NCI-H2029 treated with DMSO at 0.1 percent for 48 hours (cell line): ENCODE measurements around the gene ASCC1.

ENCODE experiments used
- DNase-seq: peaks from one replicate; lab custom pipeline; 2025; lab: John Stamatoyannopoulos, UW

The ASCC1 gene

DNA sequence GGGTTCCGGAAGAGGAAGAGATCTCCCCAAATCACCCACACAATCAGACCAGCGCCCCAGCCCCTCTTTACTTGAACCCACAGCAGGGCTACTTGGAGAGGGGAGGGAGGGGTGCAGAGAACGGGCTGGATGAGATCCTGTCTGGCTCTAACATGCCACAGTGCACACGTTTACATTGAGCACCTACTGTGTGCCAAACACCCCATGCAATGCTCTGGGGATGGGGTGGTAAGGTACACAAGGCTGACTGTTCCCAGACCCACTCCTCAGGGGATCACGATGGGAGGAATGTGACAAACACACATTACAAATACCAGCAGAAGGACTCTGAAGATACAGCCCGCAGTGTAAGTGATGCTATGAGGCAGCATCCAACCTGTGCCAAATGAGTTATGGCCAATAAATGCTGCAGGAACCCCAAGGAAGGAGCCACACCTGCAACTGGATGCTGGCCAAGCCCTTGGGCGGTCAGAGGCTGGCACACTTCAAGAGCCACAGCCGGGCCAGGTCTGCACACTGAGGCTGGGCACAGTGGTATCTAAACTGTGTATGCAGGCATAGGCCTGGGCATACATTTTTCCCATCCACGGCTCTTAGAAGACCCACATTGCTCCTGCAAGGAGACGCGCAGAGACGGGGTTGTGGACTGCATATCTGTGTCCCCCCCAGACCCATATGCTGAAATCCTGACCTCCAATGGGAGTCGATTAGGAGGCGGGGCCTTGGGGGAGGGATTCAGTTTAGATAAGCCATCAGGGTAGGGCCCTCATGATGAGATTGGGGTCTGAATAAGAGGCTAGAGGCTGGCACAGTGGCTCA, 134.1 kb downstream of the ASCC1 start:
- DNase-seq, result no peak

DNA sequence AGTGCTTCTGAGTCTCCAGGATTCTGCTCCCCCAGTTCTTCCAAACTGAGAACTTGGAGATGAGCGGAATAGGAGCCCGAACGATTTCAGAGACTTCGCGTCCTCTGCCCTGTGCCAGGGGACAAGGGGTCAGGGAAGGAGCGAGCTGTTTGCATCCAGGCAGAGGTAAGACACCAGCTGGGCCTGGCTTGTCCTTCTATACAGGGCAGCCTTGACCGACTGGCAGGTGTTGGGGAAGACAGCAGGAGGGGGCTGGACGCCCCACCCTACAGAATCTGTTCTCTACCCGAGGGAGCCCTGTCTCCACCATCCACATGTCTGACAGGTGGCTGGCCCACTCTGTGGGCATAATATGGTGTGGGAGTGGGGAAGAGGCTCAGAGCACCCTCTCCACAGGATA, 134.9 kb downstream of the ASCC1 start:
- DNase-seq, result no peak

DNA sequence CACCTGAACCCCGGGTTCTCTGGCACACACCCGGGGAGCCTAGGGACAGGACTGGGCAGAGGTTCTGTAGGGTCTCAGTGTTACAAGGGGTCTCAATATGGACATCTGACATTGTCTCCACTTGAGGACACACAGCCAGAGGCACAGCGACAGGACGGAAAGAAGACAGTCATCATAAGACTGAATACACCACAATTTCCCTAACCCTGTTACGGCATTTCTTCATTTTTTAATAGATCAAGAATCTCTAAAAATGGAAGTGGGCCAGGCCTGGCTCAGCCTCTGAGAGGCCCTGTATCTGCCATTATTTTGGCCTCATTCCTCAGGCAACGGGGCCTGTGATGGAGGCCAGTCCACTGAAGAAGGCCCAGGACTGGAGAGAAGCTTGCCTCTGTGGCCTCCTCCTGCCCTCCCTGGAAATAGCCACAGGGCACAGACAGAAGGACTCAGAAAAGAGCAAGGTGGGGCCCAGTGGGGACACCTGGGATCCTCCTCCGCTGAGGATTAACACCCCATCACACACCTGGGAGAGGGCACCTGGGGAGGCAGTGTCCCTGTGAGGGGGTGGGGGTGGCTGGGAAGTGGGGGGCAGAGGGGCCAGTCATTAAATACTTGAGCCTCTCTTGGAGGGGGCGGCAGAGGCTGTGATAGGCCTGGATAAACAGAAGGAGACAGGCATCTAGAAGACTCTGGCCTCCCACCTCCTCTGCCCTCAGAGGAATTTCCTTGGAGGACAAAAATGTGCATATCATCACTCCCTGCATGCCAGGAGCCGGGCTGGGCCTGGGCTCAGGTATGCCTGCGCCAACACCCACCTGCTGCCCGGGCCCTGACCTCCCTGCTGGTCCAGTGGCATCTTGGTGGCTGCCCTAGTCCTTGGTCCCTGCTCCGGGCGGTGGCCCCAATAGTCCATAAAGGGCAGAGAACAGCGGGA, 135.8 kb downstream of the ASCC1 start:
- DNase-seq, result no peak

DNA sequence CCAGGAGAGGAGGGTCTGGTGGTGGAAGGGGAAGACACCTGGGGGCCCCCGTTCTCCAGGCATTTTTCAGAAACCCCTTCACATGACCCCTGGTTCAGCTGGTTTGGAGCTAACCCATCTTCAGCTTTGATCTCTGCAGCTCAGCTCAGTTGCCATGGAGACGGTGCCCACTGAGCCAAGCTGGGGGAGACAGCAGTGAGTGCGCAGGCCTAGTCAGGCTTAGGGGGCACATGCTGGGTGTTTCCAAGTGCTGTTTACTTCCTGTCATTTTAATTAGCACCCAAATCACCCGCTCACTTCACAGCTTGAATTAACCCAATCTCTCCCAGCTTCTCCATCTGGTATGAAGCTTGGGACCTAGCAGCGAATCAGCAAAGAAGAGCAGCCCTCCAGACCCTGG, 136.7 kb downstream of the ASCC1 start:
- no peak for DNase-seq

DNA sequence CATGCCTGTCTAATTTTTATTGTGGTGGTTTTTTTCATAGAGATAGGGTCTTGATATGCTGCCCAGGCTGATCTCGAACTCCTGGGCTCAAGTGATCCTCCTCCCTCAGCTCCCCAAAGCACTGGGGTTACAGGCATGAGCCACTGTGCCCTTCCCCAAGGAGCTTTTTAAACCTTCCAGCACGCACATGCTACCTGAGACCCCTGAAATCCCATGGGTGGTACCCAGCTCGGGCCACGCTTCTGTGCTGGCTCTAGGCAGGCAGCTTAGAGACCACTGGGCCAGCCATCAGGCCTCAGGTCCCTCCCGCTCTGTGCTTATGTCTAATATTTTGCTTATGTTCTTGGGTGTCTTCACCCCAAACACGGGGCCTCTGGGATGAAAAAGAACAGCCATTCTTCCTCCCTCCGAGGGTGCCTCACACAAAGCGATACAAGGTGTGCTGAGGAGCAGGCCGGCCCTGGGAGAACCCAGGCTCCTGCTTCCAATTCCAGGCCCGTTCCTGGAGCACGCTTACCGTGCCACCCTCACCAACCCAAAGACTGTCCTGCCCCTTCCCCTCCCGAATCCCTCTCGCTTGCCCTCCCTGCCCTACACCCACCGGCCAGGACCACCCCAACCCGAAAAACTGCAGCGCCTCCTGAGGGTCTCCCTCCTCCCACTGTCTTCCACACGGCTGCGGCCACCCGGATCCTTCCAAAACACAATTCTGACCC, 138.6 kb downstream of the ASCC1 start:
- no peak for DNase-seq

DNA sequence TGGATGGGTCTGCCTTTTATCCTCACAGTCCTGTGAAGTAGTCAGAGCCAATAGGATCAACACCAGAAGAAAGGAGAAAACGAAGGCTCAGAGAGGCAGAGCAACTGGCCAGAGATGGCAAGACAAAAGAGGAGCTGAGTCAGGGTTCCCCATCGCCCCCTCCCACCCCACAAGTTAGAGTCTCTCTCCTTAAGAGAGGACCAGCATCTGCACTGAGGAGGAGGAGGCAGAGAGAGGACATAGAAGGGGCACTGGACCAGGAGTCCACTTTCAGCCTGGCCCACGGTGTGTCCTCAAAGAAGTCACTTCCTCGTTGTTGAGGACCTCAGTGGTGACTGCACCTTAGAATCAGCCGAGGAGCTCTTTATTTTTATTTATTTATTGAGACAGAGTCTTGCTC, 139.3 kb downstream of the ASCC1 start:
- no peak for DNase-seq

DNA sequence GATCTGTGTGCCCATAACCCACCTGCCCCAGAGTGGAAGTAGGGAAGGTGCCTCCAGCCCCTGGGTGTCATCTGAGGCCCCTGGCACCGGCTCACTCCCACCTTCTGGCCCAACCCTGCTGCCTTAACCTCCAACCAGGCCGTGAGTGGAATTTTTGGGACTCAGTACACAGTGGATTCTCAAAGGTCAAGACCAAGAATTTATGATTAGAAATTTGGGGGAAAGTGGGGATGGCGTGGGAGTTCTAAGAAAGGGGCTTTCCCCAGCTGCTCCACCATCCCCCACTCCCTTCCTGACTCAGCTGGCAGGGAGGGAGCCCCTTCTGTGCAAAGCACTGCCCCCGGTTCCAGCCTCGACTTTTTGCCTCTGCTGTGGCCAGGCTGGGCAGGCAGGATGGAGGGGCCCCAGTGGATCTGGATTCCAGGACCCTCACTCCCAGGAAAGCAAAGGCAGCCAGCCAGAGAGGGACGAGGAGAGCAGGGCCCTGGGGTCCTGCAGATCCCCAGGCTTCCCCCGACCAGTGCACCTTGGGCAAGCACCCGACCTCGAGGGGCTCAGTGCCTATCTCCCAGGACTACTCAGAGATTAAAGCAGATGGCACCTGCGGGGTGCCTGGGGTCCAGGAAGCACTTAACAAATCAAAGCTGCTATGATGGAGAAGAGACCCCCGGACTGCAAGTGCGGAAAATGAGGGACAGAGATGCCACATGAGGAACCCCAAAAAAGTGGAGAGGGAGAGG, 140.5 kb downstream of the ASCC1 start:
- no peak for DNase-seq

DNA sequence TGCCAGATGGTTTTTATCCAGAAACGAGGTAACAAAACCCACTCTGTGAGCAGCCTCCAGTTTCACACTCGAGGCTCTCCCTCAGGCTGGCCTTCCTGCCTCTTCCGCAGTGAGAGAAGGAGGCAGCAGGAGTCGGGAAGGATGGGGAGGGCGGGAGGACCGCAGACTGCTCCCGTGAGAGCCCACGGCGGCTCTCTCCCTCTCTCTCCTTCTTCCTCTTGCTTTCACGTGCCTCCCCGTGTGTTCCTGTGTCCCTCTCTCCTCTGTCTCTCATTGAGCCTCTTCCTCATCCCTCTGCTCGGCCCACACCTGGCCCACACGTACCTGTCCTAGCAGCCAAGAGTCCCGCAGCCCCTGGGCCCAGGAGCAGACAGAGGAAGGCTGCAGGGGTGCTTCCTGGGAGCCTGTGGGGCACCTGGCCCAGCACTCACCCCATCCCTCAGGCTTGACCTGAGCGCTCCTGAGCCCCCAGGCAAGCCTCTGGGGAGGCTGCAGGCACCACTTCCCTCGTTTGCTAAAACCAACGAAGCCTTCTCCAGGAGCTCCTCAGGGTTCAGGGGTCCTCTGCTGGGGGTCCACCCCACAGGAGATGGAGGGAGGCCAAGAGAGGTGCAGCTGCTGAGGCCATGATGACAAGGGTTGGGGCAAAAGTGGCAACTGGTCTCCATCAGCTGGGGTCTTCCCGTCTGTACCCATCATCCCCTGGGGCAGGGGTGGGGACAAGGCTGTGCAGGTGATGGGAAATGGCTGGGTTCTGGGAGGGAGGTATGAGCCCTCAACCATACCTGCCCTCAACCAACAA, 141.3 kb downstream of the ASCC1 start:
- no peak for DNase-seq

DNA sequence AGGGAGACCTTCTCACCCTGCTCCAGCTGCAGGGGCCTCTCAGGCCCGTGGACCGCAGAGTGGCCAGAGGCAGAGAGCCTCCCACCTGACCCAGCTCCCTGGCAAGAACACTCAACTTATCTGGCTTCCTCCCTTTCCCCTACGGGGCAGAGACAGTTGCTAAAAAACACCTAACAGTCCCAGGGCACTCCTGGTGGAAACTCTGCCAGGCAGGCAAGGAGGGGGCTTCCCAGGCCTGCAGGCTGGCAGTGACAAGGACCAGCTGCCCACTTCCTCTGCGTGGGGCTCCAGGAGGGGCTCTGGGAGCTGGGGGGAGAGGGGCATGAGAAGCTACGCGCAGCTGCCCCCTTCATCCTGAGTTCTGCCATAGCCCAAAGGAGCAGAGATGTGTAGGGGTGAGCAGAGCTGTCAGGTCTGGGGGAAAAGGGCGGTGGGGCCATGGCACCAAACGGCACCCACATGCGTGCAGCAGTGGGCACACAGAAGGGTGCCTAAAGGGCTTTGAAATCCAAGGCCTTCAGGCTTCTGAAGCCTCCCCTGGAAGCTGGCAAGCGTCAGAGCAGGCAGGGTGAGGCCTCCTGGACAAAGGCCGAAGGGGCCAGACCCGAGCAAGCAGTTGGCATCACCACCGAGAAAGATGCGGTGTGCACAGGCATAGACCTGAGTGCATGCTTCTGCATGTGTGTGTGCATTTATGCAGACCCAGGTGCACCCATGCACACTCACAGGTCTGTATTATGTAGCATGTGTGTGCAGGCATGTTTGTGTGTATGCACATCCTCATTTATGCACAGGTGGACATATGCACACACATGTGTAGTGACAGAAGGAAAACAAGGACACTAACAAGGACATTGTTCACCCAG, 142.1 kb downstream of the ASCC1 start:
- DNase-seq, result no peak

DNA sequence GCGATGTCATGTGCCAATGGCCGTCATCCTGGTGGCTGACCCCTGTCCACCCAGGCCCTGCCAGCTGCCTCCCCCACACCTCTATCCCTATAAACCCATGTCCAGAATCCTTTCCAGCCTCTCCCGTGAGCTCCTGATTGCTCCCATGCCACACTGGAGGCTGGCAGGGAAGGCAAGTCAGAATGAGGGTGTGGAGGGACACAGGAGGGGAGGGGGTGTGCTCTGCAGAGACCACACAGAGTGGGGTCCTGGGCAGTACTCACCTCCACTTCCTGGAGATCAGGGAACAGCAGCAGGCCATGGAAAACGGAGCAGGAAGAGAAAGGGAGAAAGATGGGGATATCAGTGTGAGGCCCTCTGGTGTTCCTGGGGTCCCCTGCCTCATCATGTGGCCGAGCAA, 143.4 kb downstream of the ASCC1 start:
- no peak for DNase-seq

DNA sequence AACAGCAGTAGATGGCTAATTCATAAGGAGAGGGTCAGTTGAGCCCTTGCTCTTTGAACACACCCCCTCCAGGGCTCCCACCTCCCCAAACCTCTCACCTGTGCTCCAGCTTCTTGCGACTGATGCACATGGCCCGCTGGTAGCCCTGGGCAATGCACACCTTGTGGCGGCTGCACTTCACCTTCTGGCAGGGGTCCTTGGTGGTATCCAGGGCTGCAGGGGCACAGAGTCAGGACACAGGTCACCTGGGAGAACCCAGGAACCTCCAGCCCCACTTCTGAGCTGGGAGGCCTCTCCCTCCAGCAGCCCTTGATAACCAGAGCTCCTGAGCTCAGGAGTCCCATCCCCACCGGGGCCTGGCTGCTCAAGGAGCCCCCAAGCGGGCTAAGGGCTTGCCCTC, 144.0 kb downstream of the ASCC1 start:
- no peak for DNase-seq

DNA sequence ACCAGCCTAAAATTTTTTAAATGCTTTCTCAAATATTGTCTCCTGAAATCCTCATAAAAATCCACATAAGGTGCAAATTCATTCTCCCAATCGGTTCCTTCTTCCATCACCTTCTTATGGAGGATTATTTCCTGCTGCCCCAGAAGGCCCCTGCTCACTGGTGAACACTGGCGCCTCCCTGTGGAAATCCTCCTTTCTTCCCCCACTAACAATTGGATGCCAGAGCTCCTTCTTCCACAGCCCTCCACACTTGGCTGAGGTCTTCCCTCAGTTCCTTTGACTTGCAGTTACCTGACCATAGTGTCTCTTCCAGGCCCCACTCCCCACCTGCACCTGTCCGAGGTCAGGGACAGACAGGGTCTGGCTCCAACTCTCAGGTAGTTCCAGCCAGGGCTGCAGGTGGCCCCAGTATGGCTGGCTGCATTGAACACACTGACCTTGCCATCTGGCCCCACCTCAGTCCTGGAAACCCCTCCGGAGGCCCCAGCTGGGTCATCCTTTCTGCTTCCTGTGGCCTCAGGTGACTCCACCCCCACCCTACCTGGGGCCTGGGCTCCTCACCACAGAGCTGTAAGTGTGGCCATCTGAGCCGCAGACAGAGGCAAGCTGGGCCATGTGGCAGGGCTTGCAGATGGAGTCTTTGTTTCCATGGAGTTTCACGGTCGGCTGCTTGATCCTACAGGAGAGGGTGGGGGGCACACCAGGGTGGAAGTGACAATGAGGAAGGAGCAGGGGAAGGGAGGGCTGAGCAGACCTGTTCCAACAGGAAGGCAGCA, 146.1 kb downstream of the ASCC1 start:
- no peak for DNase-seq

DNA sequence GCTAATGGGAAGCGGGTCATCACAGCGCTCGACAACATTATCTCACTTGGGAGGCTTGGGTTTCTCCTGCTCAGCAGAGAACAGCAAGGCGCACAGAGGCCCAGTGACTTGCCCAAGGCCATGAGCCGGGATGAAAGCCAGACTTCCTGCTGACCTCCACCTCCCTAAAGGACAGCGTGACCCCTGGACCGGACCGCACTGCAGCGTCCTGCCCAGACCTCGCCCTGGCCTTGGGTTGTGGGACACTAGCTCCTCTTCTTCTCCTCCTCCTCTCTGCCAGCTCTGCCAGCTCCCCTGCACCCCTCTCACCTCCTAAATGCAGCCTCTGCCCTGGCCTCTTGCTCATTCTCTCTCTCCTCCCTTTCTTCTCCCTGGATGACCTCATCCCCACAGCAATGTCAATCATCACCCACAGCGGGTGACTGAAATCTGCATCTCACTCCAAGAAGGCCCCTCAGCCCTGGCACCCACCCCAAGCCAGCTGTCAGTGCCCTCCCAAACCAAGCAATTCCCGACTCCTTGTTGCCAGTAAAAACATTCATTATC, 147.1 kb downstream of the ASCC1 start:
- DNase-seq, result no peak

DNA sequence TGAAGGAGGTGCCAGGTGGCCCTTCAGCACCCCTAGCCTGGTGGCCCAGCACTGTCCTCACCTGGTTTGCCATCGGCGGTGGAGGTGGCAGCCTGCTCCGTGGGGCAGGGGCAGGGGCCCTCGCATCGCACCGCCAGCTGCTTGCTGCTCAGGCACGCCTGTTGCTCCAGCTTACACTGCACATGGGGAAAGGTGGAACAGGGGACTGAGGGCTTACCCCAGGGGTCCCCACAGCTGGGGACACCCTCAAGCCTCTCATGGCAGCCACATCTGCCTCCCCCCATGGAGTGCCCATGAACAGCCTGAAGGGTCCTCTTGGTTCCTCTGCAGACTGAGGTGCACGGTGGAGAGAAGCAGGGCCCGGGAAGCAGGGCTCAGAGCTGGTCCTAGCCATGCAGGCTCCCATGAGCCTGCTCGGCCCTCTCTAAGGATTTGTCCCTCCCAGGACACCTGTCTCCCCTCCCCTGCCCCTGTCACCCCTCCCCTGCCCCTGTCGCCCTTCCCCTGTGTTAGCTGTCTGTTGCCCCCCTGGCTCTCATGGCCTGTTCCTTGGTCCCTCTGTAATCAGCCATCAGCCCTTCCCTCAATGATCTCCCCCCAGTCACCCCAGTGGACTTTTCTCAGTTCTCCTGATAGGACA, 147.8 kb downstream of the ASCC1 start:
- no peak for DNase-seq

DNA sequence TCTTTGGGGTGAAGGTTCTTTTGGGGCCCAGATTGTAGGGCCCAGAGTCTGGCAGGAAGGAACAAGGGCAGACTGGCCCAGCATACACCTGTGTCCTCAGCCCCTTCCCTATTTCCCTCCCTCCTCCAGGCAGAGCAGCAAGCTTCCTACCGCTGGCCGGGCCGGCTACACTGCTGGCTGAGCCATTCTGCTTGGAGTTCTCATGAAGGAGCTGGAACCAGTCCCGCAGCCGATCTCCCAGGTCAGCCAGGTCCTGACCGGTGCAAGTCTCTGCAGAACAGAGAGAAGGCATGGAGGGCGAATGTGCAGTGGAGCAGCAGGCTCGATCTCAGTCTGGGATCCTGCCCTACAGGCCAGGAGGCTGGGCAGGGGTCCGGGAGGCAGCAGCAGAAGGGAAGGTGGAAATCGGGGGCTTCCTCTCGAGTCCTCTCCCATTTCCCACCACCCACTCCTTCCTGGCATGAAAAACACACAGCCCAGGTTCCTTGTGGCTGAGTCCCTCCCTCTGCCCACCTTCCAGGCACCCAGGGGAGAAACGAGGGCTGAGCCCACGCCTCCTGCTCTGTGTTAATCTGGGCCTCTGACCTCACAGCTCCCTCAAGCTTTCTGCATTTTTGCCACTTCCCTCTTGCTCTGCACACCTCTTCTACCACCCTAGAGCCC, 148.5 kb downstream of the ASCC1 start:
- no peak for DNase-seq

DNA sequence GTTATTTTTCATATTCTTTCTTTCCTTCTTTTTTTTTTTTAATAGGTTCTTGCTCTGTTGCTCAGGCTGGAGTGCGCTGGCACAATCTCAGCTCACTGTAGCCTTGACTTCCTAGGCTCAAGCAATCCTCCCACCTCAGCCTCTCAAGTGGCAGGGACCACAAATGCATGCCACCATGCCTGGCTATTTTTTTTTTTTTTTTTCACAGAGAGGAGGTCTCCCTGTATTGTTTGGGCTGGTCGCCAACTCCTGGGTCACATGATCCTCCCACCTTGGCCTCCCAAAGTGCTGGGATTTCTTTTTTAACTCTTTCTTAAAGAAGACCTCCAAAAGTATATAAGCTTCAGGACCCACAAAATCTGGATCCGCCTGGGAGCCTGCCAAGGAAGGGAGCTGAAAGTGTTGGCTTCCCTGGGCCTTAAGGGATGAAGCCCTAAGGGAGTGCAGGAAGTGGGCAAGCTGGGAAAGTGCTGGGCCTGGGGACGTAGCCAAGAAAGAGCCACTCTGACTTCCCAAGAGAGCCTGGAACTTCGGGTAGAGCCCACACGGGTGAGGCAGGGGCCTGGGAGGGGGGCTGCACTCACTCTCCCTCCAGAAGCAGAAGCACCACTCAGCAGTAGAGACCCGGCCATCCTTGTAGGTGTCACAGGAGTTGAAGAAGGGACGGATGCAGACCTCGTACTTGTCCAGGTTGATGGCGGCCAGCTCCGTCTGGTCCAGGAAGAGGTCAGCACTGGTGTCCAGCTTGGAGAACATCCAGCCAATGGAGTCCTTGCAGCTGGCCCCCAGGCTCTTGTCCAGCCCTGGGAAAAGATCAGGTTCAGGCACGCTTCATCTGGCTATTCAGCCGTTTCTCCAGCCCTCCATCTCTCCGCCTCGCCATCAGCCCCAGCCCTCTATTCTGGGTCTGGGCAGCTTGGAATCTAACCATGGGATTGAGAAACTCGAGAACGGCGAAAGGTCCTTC, 149.5 kb downstream of the ASCC1 start:
- DNase-seq, result no peak
